Activated T-helper 1 cell treated with anti-CD3 and anti-CD28 coated beads, Interleukin-2, amount 50 U/mL, for 16 hours (primary cell): ENCODE measurements around the gene MS4A6A.
"Not testable (repeated sequence)": the region's sequence is repeated elsewhere in the genome, so short reads cannot be mapped to it uniquely, and the experiment has no call there.

ENCODE experiments used
- DNase-seq, 2 donors: peaks; one replicate each; pipeline ENCODE4 v3.0.0-alpha.2; 2020; ENCODE audit warnings: low read depth in 1 of 2, low spot score in 1 of 2

Gene MS4A6A

DNA sequence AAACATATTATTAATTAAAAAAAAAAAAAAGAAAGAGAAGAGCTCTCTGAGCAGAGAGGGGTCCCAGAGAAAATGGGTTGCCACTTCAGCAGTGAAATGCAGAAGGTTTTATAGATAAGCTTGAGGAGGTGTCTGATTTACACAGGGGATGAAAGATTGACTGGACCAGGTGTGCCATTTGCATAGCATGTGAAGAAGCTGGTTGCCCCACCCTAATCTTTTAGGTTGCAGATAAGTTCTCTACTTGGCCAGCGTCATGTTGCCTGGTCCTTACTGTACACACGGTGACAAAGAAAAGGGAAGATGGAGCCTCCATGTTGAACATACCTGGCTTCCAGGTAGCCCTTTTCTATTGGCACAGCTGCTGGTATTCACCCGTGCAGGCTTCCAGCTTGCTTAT, 53.0 kb downstream of the MS4A6A start:
- DNase-seq, result no peak

DNA sequence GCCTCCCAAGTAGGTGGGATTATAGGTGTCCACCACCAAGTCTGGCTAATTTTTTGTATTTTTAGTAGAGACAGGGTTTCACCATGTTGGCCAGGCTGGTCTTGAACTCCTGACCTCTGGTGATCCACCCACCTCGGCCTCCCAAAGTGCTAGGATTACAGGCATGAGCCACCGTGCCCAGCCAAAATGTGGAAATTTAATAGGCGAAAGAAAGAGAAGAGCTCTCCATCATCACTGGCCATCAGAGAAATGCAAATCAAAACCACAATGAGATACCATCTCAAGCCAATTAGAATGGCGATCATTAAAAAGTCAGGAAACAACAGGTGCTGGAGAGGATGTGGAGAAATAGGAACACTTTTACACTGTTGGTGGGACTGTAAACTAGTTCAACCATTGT, 54.0 kb downstream of the MS4A6A start:
- not testable (repeated sequence) for DNase-seq

DNA sequence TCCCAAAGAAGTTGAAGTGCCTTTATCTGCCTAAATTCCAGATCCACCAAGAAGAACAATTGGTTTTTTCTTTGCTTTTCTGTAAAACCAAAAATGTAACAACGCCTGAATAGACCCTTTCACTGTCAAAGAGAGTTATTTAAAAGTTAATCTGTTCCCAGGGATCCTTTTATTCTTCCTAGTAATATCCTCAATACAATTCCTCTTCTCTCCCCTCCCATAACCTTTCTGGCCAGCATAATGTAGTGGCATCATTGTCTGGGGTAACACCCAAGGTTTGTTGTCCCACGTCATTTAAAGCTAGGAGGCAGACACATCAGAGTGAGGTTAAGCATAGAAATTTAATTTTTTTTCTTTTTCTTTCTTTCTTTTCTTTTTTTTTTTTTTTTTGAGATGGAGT, 54.5 kb downstream of the MS4A6A start:
- DNase-seq, result no peak

DNA sequence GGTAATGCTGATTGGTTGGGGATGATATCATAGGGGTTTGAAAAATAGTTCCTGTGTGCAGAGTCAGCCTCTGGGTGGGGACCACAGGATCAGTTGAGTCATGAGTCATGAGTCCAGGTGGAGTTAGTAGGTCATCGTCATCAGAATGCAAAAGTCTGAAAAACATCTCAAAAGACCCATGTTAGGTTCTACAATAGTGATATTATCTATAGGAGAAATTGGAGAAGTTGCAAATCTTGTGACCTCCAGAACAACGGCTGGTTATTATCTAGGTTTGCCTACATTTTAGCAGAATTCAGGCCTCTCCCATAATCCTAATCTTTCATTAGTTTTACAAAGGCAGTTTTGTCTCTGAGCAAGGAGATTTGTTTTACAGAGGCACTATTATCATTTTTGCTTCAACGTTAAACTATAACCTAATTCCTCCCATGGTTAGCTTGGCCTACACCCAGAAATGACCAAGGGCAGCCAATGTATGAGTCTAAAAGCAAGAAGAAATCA, 55.5 kb downstream of the MS4A6A start:
- DNase-seq, result no peak

DNA sequence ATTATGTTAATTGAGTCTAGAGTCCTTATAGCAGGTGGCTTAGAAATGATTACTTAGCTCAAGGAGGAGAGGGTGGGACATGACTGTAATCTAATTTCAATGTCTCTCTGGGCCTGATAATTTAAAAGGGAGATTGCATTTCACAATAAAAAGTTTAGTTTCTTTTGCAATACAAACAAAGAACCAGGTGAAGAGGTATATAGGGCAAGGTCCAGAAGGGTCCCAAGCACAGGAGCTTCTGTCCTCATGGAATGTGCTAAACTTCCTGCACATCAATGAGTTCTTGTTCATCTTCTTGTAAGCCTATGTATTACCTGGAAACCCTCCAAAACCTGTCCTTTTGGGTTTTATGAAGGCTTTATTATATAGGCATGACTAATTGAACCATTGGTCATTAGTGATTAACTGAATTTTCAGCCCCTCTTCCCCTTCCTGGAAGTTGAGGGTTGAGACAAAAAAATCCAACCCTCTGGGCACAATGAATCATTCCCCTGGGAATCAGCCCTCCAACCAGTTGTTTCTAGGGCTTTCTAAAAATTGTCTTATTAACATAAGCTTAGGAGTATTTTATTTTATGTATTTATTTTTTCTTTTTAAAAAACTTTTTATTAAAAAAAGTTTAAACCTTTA, 56.8 kb downstream of the MS4A6A start:
- no peak for DNase-seq

DNA sequence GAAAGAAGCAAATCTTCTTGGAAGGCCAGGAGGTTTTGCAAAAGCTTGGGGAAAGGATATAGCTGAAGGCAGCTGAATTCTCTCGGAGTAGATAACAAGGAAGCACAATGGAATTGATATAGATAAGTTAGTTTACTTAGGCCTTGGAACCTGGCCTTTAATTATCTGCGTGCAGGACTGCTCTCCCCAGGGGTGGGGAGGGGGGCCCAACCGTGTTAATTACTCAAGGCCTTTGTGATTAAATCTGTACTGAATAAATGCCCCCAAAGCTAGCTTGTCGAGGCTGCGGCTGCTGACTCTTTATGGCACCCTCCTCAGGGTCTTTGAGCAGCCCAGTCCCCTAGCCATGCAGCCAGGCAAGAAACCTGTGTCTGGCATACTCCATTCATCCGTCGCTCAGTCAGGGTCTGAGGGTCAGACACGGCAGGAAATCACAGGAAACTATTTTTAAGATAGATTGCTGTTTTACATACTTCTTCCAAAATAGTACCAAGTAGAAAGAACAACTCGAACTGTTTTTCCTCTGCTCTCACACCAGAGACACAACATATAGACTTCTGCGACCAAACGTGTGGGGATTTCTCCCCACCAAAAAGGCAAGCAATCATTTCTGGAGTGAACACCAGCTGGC, 58.0 kb downstream of the MS4A6A start:
- DNase-seq, result no peak
